Keratinocyte (primary cell): ENCODE data around the gene KSR1.

ENCODE experiments used
- EZH2 ChIP-seq: IDR thresholded peaks from one replicate; pipeline ENCODE4 v1.6.1; 2012; ENCODE audit warnings: inconsistent platforms, mild to moderate bottlenecking, low read length, moderate library complexity
- TF ChIP-seq, protein P1 (sequence below), 3 experiments: IDR thresholded peaks in 1 of 3; conservative IDR thresholded peaks in 1 of 3; optimal IDR thresholded peaks in 1 of 3; 2 replicates in 2 of 3; 3 replicates in 1 of 3; pipeline versions ENCODE3 to v1.5.1; 2011; ENCODE audit warnings: low read length in 3 of 3, mild to moderate bottlenecking in 3 of 3, moderate library complexity in 2 of 3, control low read depth in 1 of 3, inconsistent platforms in 1 of 3; ENCODE audit not compliant: insufficient read depth in 2 of 3; ENCODE audit errors: extremely low read depth in 1 of 3

DNA sequence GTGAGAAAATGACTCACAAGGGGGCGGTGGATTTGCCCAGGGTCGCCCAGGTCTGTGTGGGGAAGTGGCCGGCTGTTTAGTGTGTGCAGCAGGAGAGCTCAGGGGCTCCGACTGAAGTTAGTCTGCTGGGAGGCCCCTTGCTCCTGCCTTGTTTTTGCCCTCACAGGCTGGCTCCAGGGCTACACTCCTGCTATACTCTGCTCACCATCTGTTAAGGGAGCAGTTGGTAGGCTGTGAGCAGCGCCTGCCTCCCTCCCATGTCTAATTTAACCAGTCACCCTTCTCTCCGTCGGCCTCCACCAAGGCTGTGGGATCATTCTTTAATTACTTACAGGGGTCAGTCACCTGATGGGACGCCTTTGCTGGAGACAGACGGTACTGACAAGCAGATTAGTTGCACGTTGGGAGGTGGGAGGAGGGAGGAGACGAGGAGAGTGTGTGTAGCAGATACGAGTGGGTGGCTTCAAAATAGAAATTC, 35.5 kb downstream of the KSR1 start:
- TF ChIP-seq, protein P1, sequence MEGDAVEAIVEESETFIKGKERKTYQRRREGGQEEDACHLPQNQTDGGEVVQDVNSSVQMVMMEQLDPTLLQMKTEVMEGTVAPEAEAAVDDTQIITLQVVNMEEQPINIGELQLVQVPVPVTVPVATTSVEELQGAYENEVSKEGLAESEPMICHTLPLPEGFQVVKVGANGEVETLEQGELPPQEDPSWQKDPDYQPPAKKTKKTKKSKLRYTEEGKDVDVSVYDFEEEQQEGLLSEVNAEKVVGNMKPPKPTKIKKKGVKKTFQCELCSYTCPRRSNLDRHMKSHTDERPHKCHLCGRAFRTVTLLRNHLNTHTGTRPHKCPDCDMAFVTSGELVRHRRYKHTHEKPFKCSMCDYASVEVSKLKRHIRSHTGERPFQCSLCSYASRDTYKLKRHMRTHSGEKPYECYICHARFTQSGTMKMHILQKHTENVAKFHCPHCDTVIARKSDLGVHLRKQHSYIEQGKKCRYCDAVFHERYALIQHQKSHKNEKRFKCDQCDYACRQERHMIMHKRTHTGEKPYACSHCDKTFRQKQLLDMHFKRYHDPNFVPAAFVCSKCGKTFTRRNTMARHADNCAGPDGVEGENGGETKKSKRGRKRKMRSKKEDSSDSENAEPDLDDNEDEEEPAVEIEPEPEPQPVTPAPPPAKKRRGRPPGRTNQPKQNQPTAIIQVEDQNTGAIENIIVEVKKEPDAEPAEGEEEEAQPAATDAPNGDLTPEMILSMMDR (optimal IDR thresholded peaks at IDR 0.05 in 1 of 3, IDR thresholded peaks at IDR 0.05 in 1 of 3, conservative IDR thresholded peaks at IDR 0.05 in 1 of 3; ENCODE audit: extremely low read depth in 1 of 3, insufficient read depth in 2 of 3, low read length in 3 of 3): no peak
- no peak for TF ChIP-seq EZH2
